ENCODE data around the gene RGS9BP.

DNA sequence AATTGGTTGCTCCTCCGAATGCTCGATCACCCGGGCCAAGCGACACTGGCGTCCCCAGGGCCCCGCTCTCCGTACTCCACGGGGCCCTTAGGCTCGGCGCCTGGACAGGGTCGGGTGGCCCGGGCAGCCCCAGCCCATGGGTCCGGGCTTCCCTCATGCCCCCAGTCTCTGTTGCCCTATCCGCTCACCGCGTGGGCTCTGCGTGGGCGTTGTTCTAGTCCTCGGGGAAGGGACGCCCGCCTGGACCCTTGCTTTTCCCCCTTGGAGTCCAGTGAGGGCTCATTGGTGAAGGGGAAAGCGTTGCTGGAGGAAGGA, 45.2 kb downstream of the RGS9BP start:
- TF ChIP-seq, protein P1, sequence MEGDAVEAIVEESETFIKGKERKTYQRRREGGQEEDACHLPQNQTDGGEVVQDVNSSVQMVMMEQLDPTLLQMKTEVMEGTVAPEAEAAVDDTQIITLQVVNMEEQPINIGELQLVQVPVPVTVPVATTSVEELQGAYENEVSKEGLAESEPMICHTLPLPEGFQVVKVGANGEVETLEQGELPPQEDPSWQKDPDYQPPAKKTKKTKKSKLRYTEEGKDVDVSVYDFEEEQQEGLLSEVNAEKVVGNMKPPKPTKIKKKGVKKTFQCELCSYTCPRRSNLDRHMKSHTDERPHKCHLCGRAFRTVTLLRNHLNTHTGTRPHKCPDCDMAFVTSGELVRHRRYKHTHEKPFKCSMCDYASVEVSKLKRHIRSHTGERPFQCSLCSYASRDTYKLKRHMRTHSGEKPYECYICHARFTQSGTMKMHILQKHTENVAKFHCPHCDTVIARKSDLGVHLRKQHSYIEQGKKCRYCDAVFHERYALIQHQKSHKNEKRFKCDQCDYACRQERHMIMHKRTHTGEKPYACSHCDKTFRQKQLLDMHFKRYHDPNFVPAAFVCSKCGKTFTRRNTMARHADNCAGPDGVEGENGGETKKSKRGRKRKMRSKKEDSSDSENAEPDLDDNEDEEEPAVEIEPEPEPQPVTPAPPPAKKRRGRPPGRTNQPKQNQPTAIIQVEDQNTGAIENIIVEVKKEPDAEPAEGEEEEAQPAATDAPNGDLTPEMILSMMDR (IDR thresholded peaks at IDR 0.05; ENCODE audit: low read length): no peak
- TF ChIP-seq EZH2 (IDR thresholded peaks at IDR 0.05; ENCODE audit: borderline replicate concordance, low read length): no peak
